IPS-20b (cell line): ENCODE results near the gene GP2.
"Not testable (repeated sequence)": the region's sequence is repeated elsewhere in the genome, so short reads cannot be mapped to it uniquely, and the experiment has no call there.

Source experiments
- H3K27ac ChIP-seq: one replicate; pipeline ENCODE4 v1.5.1; 2013; ENCODE audit warnings: low read length
- H3K27me3 ChIP-seq: 2 replicates; pipeline ENCODE4 v1.6.1; 2013; ENCODE audit warnings: mild to moderate bottlenecking, low read length, inconsistent platforms; ENCODE audit not compliant: insufficient read depth
- H3K36me3 ChIP-seq: 2 replicates; pipeline ENCODE4 v1.6.1; 2013; ENCODE audit warnings: low read depth, mild to moderate bottlenecking, inconsistent platforms, low read length, moderate library complexity; ENCODE audit not compliant: insufficient read depth
- H3K4me1 ChIP-seq: 2 replicates; pipeline ENCODE4 v1.6.1; 2013; ENCODE audit warnings: mild to moderate bottlenecking, control low read depth, inconsistent platforms, low read length, moderate library complexity; ENCODE audit not compliant: insufficient read depth
- H3K4me3 ChIP-seq: 2 replicates; pipeline ENCODE4 v1.5.1; 2013; ENCODE audit warnings: mild to moderate bottlenecking, low read length, inconsistent platforms
- H3K9ac ChIP-seq: 2 replicates; pipeline ENCODE4 v1.6.1; 2013; ENCODE audit warnings: low read depth, mild to moderate bottlenecking, inconsistent platforms, low read length, moderate library complexity
- H3K9me3 ChIP-seq: 2 replicates; pipeline ENCODE4 v1.6.1; 2013; ENCODE audit warnings: mild to moderate bottlenecking, low read depth, low read length, inconsistent platforms; ENCODE audit not compliant: insufficient read depth

Gene GP2

DNA sequence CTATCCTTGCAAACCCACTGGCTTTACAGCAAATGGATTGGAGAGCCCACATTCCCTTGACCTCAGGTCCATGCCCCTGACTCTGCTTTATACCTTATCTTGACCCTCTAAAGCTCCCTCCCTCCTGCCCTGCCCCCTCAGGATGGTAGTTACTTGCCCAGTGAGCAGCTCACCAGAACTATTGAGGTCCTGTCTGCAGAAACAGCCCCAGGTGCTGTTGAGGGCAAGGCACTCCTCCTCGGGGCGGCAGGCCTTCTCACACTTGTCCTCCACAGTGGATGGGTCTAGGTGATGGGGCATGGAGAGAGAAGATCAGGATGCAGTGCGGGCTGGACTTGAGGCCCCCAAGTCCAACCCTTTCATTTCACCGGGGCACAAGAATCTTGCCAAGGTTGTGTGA, 4.6 kb downstream of the GP2 start:
- H3K9ac ChIP-seq = no peak overlapping the region
- no peaks in the 10 kb centered on the region for H3K27me3 ChIP-seq
- no peak overlapping the region for H3K27ac ChIP-seq
- no peaks in the 10 kb centered on the region for H3K4me1 ChIP-seq
- no peaks in the 10 kb centered on the region for H3K36me3 ChIP-seq
- H3K4me3 ChIP-seq = no peak overlapping the region
- no peaks in the 10 kb centered on the region for H3K9me3 ChIP-seq

DNA sequence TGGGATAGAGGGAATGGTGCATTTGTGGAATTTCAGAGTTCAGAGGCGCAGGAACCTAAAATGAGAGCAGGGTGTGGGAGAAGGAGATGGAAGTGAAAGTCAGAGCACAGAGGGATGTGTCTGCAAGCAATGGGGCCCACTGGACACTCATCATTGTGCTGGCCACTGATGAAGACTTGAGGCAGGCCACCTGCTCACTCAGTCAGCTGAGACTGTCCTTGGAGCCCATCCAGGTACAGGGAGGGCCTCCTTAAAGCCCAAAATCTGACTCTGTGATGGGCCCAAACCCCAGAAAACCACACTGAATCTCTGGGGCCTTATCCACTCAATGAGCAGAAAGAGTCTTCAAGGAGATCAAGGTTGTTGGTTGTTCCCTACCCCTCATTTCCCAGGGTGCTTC, 5.6 kb downstream of the GP2 start:
- no peaks in the 10 kb centered on the region for H3K9me3 ChIP-seq
- H3K27me3 ChIP-seq = no peaks in the 10 kb centered on the region
- no peak overlapping the region for H3K9ac ChIP-seq
- H3K27ac ChIP-seq = no peak overlapping the region
- H3K4me1 ChIP-seq = no peaks in the 10 kb centered on the region
- no peak overlapping the region for H3K4me3 ChIP-seq
- no peaks in the 10 kb centered on the region for H3K36me3 ChIP-seq

DNA sequence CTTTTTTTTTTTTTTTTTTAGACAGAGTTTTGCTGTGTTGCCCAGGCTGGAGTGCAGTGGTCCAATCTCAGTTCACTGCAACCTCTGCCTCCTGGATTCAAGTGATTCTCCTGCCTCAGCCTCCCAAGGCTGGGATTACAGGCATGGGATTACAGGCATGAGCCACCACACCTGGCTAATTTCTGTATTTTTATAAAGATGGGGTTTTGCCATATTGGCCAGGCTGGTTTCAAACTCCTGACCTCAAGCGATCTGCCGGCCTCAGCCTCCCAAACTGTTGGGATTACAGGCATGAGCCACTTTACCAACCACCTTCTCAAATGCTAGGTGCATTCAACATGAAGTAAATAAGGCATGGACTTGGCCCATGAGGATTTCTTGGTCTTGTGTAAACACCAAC, 6.3 kb downstream of the GP2 start:
- not testable (repeated sequence) for H3K27me3 ChIP-seq, H3K27ac ChIP-seq, H3K9me3 ChIP-seq, H3K4me1 ChIP-seq, H3K9ac ChIP-seq, H3K4me3 ChIP-seq, H3K36me3 ChIP-seq

DNA sequence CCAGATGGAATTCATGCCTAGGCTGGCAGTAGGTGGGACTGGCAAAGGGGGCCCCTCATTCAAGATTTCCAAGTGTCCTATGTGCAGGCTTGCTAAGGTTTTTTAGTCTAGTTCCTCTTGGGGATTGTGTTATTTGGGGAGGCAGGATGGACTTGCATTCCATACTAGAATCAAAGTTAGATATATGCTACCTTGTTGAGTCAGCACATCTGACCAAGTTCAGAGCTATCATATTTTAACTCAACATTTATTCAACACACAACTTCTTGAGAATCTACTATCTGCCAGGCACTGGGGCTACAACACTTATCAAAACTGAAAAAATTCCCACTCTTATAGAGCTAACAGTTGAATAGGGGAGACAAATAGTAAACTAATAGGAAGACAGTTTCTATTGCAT, 6.7 kb downstream of the GP2 start:
- Histone ChIP-seq H3K36me3 (no peaks in the 10 kb centered on the region), H3K4me1 (no peaks in the 10 kb centered on the region), H3K27ac (no peak overlapping the region)

DNA sequence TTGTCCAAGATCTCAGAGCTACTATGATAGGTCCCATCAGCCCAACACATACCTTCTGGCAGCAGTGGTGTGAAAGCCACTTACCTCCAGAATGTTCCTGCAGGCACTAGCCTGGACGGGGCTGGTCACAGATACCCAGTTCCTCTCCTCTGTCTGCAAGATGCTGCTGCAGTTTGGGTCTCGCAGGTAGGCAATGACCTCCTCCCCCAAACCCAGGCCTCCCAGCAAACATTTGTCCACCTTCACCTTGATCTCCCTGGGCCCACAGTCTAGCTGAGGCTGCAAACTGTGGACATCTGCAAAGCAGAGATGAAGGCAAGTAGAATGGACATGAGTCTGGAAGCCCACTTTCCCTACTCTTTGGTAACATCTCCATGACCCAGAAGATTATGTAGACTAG, 7.1 kb downstream of the GP2 start:
- Histone ChIP-seq H3K9me3 (no peaks in the 10 kb centered on the region), H3K27me3 (no peaks in the 10 kb centered on the region), H3K4me1 (no peaks in the 10 kb centered on the region; the same call in 1 of the 2 replicates), H3K4me3 (no peak overlapping the region), H3K9ac (no peak overlapping the region), H3K27ac (no peak overlapping the region), H3K36me3 (no peaks in the 10 kb centered on the region)

More for the DNA sequence above, 6.7 kb downstream of the GP2 start:
- H3K4me3 ChIP-seq = no peak overlapping the region
- no peak overlapping the region for H3K9ac ChIP-seq
- H3K27me3 ChIP-seq = no peaks in the 10 kb centered on the region
- H3K9me3 ChIP-seq = no peaks in the 10 kb centered on the region

DNA sequence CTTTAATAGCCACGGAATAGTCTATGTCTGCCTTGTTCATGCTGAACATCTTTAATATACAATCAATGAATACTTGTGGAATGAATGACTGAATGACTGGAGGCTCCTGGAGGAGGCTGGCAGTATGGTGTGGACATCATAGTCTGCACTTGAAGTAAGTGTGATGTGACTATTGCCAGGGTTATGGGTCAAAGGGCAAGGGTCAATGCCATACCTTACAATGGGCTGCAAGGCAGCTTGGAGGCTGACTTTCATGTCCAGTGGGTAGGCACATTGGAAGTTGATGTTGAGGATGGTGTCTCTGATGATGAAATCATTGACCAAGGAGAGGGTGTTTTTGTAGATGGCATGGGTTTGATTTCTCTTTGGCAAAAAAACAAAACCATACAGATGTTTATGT, 7.9 kb downstream of the GP2 start:
- no peaks in the 10 kb centered on the region for H3K9me3 ChIP-seq
- no peak overlapping the region for H3K27ac ChIP-seq
- no peak overlapping the region for H3K4me3 ChIP-seq
- no peaks in the 10 kb centered on the region for H3K27me3 ChIP-seq
- no peak overlapping the region for H3K9ac ChIP-seq
- H3K4me1 ChIP-seq = no peaks in the 10 kb centered on the region; the same call in 1 of the 2 replicates
- H3K36me3 ChIP-seq = no peaks in the 10 kb centered on the region

DNA sequence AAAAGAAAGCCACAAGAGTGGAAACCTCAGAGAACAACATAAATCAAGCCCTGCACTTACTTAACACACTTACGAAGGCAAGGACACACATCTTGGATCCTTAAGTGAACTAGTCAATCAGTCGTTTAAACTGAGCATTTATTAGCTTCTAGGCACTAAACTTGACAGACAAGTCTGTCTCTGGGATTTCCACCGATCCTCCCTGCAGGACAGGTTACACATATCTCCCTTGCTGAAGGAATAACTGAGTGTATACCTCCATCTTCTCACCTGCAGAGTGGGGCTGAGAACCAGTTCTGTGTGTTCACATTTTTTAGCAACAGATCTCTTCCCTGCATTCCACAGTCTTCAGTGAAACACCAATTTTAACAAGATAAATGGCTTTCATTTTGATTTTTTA, 8.9 kb downstream of the GP2 start:
- Histone ChIP-seq H3K27me3 (no peaks in the 10 kb centered on the region), H3K4me3 (no peak overlapping the region), H3K36me3 (no peaks in the 10 kb centered on the region), H3K4me1 (no peaks in the 10 kb centered on the region; the same call in 1 of the 2 replicates), H3K27ac (no peak overlapping the region), H3K9ac (no peak overlapping the region), H3K9me3 (no peaks in the 10 kb centered on the region)

DNA sequence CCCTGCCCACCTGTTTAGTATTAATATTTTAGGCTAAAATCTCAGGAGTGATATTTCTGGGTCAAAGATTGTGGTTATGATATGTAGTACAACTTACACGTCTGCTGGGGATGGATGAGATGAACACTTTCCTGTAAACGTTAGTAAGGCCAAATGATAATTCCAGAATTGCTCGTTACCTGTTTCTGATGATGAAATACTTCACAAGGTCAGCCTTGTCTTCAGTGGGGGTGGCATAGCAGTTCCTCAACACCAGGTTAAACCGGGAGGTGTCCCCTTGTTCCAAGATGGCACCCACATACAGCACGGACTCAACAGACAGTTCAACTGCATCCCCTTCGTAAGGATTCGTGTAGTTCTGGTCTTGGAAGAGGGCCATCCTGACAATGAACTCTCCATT, 9.3 kb downstream of the GP2 start:
- no peak overlapping the region for H3K27ac ChIP-seq
- H3K4me1 ChIP-seq = no peaks in the 10 kb centered on the region; the same call in 1 of the 2 replicates
- H3K4me3 ChIP-seq = no peak overlapping the region
- H3K9ac ChIP-seq = no peak overlapping the region
- no peaks in the 10 kb centered on the region for H3K9me3 ChIP-seq
- no peaks in the 10 kb centered on the region for H3K36me3 ChIP-seq
- H3K27me3 ChIP-seq = no peaks in the 10 kb centered on the region

DNA sequence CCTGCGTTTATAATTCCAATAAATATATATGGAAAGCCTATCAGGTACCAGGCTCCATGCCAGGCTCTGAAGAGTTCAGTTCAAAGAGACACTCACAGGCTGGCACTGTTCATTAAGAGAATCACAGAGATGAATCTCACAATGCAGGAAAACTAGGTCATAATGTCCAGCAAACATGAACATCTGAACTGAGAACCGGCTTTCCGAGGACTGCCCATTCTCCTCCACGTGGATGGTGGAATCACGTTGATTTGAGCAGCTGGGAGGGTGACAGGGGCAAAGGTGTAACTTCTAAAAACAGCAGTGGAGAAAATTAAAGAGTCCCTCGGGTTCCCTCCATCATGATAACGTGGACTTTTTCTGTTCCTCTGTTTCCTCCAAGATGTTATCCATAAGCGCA, 10.2 kb downstream of the GP2 start:
- Histone ChIP-seq H3K9ac (no peak overlapping the region), H3K36me3 (no peaks in the 10 kb centered on the region), H3K9me3 (no peaks in the 10 kb centered on the region), H3K4me3 (no peak overlapping the region), H3K27ac (no peak overlapping the region), H3K4me1 (no peaks in the 10 kb centered on the region; the same call in 1 of the 2 replicates), H3K27me3 (no peaks in the 10 kb centered on the region)

DNA sequence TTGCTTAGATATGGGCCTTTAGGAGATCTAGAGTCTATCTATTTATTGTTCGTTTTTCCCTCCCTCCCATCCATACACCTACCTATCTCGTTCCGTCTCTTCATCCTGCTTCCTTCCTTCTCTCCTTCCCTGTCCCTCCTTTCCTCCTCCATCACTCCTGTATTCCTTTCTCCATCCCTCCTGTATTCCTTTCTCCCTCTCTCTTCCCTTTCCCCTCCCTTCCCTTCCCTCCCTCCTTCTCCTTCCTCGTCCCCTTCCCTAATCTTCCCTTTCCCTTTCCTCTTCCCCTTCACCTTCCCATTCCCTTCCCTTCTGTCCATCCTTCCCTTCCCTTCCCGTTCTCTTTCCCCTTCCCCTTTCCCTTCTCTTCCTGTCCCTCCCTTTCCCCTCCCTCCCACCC, 10.6 kb downstream of the GP2 start:
- Histone ChIP-seq H3K27ac (no peak overlapping the region), H3K36me3 (no peaks in the 10 kb centered on the region), H3K9ac (no peak overlapping the region), H3K4me3 (no peak overlapping the region), H3K4me1 (no peaks in the 10 kb centered on the region; the same call in 1 of the 2 replicates), H3K9me3 (no peaks in the 10 kb centered on the region), H3K27me3 (no peaks in the 10 kb centered on the region)

DNA sequence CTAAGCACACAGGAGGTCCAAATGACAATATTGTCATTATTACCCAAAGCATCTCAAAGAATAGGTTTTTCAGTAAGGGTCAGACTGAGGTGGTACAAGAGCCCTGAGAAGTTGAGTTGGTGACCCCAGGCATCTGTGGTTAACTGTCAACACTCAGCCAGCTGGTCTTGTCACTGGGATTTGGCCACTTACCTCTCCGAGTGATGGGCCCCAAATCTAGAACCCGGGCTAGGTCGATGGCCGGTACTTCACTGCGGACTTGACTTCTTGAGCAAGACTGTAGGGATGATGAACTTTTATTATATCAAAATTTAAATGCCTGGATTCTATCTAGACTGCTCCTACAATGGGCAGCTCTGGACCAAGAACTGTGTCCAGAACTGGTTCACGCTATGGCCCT, 11.5 kb downstream of the GP2 start:
- Histone ChIP-seq H3K36me3 (no peaks in the 10 kb centered on the region), H3K4me3 (no peak overlapping the region), H3K27me3 (no peaks in the 10 kb centered on the region), H3K27ac (no peak overlapping the region), H3K9ac (no peak overlapping the region), H3K4me1 (no peaks in the 10 kb centered on the region; the same call in 1 of the 2 replicates), H3K9me3 (no peaks in the 10 kb centered on the region)

DNA sequence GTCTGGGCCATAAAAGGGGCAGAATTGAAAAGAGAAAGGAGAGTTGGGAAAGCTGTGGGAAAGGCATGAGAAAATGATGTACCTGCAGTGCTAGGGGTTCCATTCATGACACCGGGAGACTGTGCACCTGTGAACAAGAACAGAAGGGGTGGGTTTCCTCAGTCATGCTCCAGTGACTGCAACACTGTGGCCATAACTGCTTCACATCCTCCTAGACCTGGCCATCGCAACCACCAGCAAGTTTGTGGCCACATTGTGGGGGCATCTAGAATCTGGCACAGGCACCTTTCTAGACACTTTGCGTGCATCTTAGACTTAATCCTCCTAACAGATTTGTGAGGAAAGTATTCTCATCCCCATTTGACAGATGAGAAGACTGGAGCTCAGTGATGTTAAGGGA, 12.7 kb downstream of the GP2 start:
- Histone ChIP-seq H3K27ac (no peak overlapping the region), H3K9ac (no peak overlapping the region), H3K9me3 (no peaks in the 10 kb centered on the region), H3K27me3 (no peaks in the 10 kb centered on the region), H3K4me3 (no peak overlapping the region), H3K4me1 (no peaks in the 10 kb centered on the region; the same call in 1 of the 2 replicates), H3K36me3 (no peaks in the 10 kb centered on the region)

DNA sequence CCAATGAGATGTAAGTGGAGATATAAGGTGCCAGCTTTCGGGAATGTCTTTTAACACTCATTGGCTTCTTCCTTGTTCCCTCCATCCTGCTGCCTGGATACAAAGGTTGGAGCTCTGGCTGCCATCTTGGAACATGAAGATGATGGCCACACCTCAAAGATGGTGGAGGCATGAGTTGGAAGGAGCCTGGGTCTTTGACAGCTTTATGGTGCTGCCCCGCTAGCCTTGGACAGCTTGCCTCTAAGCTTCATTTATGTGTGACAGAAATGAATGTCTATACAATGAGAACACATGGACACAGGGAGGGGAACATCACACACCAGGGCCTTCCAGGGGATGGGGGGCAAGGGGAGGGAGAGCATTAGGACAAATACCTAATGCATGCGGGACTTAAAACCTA, 13.6 kb downstream of the GP2 start:
- no peaks in the 10 kb centered on the region for H3K27me3 ChIP-seq
- H3K9me3 ChIP-seq = no peaks in the 10 kb centered on the region
- H3K36me3 ChIP-seq = no peaks in the 10 kb centered on the region
- no peak overlapping the region for H3K27ac ChIP-seq
- no peaks in the 10 kb centered on the region; the same call in 1 of the 2 replicates for H3K4me1 ChIP-seq
- no peak overlapping the region for H3K4me3 ChIP-seq
- no peak overlapping the region for H3K9ac ChIP-seq
